ENCODE results near the gene NR2C2AP. TPM values are rescaled to one million over a fixed set of nuclear protein-coding genes. Genes with fewer than 3 reads are reported as not detected.

NR2C2AP gene
- total and polyA plus RNA-seq, 9 donors: 8.8 to 27.2 (median 14.9) TPM

GRCh38 chr19:19226204-19226603 lies 23.0 kb upstream of the NR2C2AP start:
- 59 to 78% (median 73%) methylated on average over 5 of the region's 5 CpGs for WGBS, 3 donors
- no peak for DNase-seq
- Histone ChIP-seq H3K9me3 (no peaks in the 10 kb centered on the region), H3K4me3 (no peak overlapping the region), H3K27ac (no peak overlapping the region), H3K27me3 (no peaks in the 10 kb centered on the region), H3K4me1 (ENCODE audit: insufficient read depth) (peaks cover 2% of the 10 kb centered on the region), H3K36me3 (no peaks in the 10 kb centered on the region)
- intact Hi-C loops (cut with DNase I): no loop called here
- no peak for TF ChIP-seq EP300 (IDR thresholded peaks at IDR 0.05)
- no peak for TF ChIP-seq POLR2A (IDR thresholded peaks at IDR 0.05)
- no peak for TF ChIP-seq CTCF (IDR thresholded peaks at IDR 0.05)

DNA sequence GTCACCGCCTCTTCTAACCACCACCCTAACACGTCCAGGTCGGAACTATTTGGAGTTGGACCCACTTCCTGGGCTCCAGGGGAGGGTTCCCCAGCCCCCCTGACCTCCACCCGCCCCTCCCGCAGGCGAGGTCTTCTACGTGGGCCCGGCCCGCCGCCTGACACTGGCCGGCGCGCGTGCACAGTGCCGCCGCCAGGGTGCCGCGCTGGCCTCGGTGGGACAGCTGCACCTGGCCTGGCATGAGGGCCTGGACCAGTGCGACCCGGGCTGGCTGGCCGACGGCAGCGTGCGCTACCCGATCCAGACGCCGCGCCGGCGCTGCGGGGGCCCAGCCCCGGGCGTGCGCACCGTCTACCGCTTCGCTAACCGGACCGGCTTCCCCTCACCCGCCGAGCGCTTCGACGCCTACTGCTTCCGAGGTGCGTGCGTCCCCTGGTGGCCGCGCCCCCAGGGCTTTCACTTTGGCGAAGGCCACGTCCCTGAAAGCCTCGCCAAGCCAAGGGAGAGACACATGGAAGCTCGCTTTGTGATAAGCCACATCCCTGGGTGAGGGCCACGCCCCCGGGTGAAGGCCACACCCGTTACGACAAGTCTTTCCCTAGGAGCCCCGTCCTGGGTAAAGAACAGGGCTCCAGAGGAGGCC lies 21.8 kb upstream of the NR2C2AP start:
- TF ChIP-seq EP300 (IDR thresholded peaks at IDR 0.05): no peak
- TF ChIP-seq CTCF (IDR thresholded peaks at IDR 0.05): peak in 2 of 3 donors; percentile 10 to 24
- no peak for TF ChIP-seq POLR2A (IDR thresholded peaks at IDR 0.05)
- intact Hi-C loops (cut with DNase I): no loop called here
- DNase-seq: peak in 4 of 5 donors; percentile 27 to 69 (median 39)
- H3K4me3 ChIP-seq: no peak overlapping the region
- H3K27ac ChIP-seq: no peak overlapping the region
- 1 to 2% (median 1%) methylated on average over 38 to 59 of the region's 59 CpGs for WGBS, 3 donors
- peaks cover 2% of the 10 kb centered on the region for H3K4me1 ChIP-seq (ENCODE audit: insufficient read depth)
- H3K27me3 ChIP-seq: no peaks in the 10 kb centered on the region
- no peaks in the 10 kb centered on the region for H3K36me3 ChIP-seq
- no peaks in the 10 kb centered on the region for H3K9me3 ChIP-seq

DNA sequence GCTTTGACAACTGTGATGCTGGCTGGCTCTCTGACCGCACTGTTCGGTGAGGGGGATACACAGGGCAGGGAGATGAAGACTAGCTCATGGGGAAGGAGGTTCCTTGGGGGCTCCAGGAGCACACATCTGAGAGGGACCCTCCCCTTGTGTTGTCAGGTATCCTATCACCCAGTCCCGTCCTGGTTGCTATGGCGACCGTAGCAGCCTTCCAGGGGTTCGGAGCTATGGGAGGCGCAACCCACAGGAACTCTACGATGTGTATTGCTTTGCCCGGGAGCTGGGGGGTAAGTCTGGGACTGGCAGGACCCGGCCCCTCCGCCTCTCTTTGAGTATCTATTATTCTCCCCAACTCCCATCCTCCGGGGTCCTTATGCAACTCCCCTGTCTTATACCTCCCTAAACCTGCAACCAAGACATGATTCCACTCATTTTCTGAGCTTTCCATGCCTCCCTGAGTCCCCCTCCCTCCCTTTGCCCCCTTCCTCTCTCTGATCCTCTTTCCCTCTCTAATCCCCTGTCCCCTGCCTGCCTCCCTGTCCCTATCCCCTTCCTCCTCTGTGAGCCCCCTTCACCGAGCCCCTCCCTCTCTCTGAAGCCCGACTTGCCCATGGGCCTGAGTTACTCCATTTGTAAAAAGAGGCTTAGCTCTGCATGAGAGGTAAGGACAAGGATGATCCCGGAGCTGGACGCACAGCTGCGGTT lies 21.1 kb upstream of the NR2C2AP start:
- H3K4me1 ChIP-seq (ENCODE audit: insufficient read depth): peaks cover 2% of the 10 kb centered on the region
- WGBS, 3 donors: 60 to 63% (median 63%) methylated on average over 17 of the region's 17 CpGs
- no peak overlapping the region for H3K27ac ChIP-seq
- intact Hi-C loops (cut with DNase I): no loop called here
- DNase-seq: no peak
- no peaks in the 10 kb centered on the region for H3K9me3 ChIP-seq
- no peaks in the 10 kb centered on the region for H3K36me3 ChIP-seq
- TF ChIP-seq POLR2A (IDR thresholded peaks at IDR 0.05): no peak
- TF ChIP-seq EP300 (IDR thresholded peaks at IDR 0.05): no peak
- no peak for TF ChIP-seq CTCF (IDR thresholded peaks at IDR 0.05)
- H3K27me3 ChIP-seq: no peaks in the 10 kb centered on the region
- no peak overlapping the region for H3K4me3 ChIP-seq

DNA sequence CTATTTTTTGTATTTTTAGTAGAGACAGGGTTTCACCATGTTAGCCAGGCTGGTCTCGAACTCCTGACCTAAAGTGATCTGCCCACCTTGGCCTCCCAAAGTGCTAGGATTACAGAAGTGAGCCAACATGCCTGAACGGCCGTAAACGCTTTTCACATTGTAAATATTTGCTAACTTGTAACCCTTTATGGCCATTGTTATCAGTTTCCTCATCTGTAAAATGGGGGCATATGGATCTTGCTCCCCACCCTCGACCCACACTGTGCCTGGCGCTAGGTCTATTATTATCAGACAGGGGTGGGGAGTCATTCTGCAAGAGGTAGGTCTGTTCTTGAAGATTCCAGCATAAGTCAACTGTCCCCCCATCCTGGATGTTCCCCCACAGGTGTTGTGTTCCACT lies 20.4 kb upstream of the NR2C2AP start:
- H3K4me1 ChIP-seq (ENCODE audit: insufficient read depth): peaks cover 2% of the 10 kb centered on the region
- H3K36me3 ChIP-seq: no peaks in the 10 kb centered on the region
- H3K9me3 ChIP-seq: no peaks in the 10 kb centered on the region
- no peak overlapping the region for H3K27ac ChIP-seq
- DNase-seq: no peak
- intact Hi-C loops (cut with DNase I): no loop called here
- no peak for TF ChIP-seq EP300 (IDR thresholded peaks at IDR 0.05)
- no peak for TF ChIP-seq POLR2A (IDR thresholded peaks at IDR 0.05)
- no peak for TF ChIP-seq CTCF (IDR thresholded peaks at IDR 0.05)
- 70 to 76% (median 75%) methylated on average over 6 of the region's 6 CpGs for WGBS, 3 donors
- no peaks in the 10 kb centered on the region for H3K27me3 ChIP-seq
- no peak overlapping the region for H3K4me3 ChIP-seq

Data from ovary (tissue), 9 donors.